Gastrocnemius medialis (tissue), 4 donors: ENCODE data around the gene TRPM4. TPM values are rescaled to one million over a fixed set of nuclear protein-coding genes. Genes with fewer than 3 reads are reported as not detected.

Experiments used
- ATAC-seq, 2 donors: fragments of 150-250 bp; one replicate each; pipeline ENCODE4 v1.9.1; 2016
- DNase-seq, 2 donors: peaks; one replicate each; pipeline ENCODE4 v3.0.0-alpha.2; 2019
- H3K27ac ChIP-seq, 4 donors: fragments of 200-600 bp; sonication (generic); 1 replicate in 1 of 4; 2 replicates in 3 of 4; pipeline ENCODE4 v1.5.1; 2016 to 2018; ENCODE audit warnings: mild to moderate bottlenecking in 2 of 4, moderate library complexity in 1 of 4
- H3K27me3 ChIP-seq, 3 donors: fragments of 200-600 bp; sonication (generic) in 2 of 3; 1 replicate in 1 of 3; 2 replicates in 2 of 3; pipeline versions ENCODE4 v1.5.1 to v1.6.0; 2016 to 2019; ENCODE audit warnings: mild to moderate bottlenecking in 1 of 3, moderate library complexity in 1 of 3
- H3K36me3 ChIP-seq, 2 donors: fragments of 200-600 bp; sonication (generic) in 1 of 2; one replicate each; pipeline ENCODE4 v1.5.1; 2017 to 2018
- H3K4me1 ChIP-seq, 2 donors: fragments of 200-600 bp; sonication (generic) in 1 of 2; one replicate each; pipeline ENCODE4 v1.5.1; 2016 to 2017; ENCODE audit warnings: mild to moderate bottlenecking in 2 of 2
- H3K4me3 ChIP-seq, 4 donors: fragments of 200-600 bp; sonication (generic) in 3 of 4; 1 replicate in 1 of 4; 2 replicates in 3 of 4; pipeline ENCODE4 v1.5.1; 2016 to 2019; ENCODE audit warnings: mild to moderate bottlenecking in 2 of 4
- H3K9me3 ChIP-seq, 3 donors: fragments of 200-600 bp; sonication (generic) in 2 of 3; 1 replicate in 1 of 3; 2 replicates in 2 of 3; pipeline ENCODE4 v1.5.1; 2016 to 2019
- POLR2A ChIP-seq, 2 donors: fragments of 450-650 bp; IDR thresholded peaks; one replicate each; pipeline ENCODE4 v1.6.1; 2017; ENCODE audit warnings: antibody characterized with exemption in 2 of 2, mild to moderate bottlenecking in 2 of 2, moderate library complexity in 2 of 2
- in situ Hi-C, 4 donors: fragments of 200-750 bp; cut with MboI; loops; one replicate each; pipeline versions ENCODE4 v1.15.0 to v1.8.0; 2017; ENCODE audit warnings: low sequenced_read_pairs in 4 of 4
- intact Hi-C: fragments of 100-400 bp; cut with DNase I; formaldehyde crosslinking; loops from one replicate; pipeline ENCODE4 v1.15.1; 2023; ENCODE audit warnings: low total_unique reads
- total RNA-seq, 4 donors: library from RNA; depleted of rRNA; stranded (reverse); fragments of >200 nt; gene quantifications; one replicate each; pipeline versions ENCODE4 v1.1.0 to v1.2.3, GENCODE V29; 2016
- TF ChIP-seq, protein P1 (sequence below), 5 experiments: fragments of 450-650 bp in 3 of 5; fragments of 200-600 bp in 2 of 5; sonication (generic) in 2 of 5; IDR thresholded peaks in 4 of 5; conservative IDR thresholded peaks in 1 of 5; 1 replicate in 4 of 5; 2 replicates in 1 of 5; pipeline ENCODE4 v1.5.1; 2016 to 2019; ENCODE audit warnings: antibody characterized with exemption in 5 of 5, mild to moderate bottlenecking in 3 of 5, moderate library complexity in 3 of 5

Gene TRPM4
- total RNA-seq, 4 donors from 2014 or later: 10.4 to 11.5 (median 11.3) TPM

DNA sequence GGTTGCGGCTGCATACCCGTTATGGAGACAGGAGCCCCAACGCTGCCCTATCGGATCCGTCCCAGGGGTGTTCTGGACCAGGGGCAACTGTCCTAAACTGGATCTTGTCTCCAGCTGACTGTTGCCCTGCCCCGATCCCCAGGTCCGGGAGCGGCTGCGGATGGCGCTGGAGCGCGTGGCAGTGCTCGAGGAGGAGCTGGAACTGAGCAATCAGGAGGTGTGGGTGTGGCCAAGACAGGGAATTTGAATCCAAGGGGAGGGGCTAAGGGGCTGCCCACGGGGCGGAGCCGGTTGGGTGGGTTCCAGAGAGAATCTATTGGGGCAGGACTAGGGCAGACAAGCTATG, 28.4 kb upstream of the TRPM4 start:
- Histone ChIP-seq H3K36me3 (no peaks in the 10 kb centered on the region), H3K27me3 (peaks cover 0 to 5% (median 4%) of the 10 kb centered on the region in 3 donors), H3K4me3 (no peak overlapping the region), H3K9me3 (no peaks in the 10 kb centered on the region), H3K4me1 (peaks cover 15 to 21% of the 10 kb centered on the region in 2 donors), H3K27ac (no peak overlapping the region)
- intact Hi-C loops (loop anchor here (2.0 to 5.0 kb wide), 2 partner anchors 14 to 208 kb away; partner anchors contain the start of gene CD37), in situ Hi-C loops (no loop called here)
- DNase-seq: no peak
- ATAC-seq: no peak
- TF ChIP-seq, protein P1, sequence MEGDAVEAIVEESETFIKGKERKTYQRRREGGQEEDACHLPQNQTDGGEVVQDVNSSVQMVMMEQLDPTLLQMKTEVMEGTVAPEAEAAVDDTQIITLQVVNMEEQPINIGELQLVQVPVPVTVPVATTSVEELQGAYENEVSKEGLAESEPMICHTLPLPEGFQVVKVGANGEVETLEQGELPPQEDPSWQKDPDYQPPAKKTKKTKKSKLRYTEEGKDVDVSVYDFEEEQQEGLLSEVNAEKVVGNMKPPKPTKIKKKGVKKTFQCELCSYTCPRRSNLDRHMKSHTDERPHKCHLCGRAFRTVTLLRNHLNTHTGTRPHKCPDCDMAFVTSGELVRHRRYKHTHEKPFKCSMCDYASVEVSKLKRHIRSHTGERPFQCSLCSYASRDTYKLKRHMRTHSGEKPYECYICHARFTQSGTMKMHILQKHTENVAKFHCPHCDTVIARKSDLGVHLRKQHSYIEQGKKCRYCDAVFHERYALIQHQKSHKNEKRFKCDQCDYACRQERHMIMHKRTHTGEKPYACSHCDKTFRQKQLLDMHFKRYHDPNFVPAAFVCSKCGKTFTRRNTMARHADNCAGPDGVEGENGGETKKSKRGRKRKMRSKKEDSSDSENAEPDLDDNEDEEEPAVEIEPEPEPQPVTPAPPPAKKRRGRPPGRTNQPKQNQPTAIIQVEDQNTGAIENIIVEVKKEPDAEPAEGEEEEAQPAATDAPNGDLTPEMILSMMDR (IDR thresholded peaks at IDR 0.05 in 4 of 5, conservative IDR thresholded peaks at IDR 0.05 in 1 of 5): no peak
- no peak for TF ChIP-seq POLR2A (IDR thresholded peaks at IDR 0.05)

DNA sequence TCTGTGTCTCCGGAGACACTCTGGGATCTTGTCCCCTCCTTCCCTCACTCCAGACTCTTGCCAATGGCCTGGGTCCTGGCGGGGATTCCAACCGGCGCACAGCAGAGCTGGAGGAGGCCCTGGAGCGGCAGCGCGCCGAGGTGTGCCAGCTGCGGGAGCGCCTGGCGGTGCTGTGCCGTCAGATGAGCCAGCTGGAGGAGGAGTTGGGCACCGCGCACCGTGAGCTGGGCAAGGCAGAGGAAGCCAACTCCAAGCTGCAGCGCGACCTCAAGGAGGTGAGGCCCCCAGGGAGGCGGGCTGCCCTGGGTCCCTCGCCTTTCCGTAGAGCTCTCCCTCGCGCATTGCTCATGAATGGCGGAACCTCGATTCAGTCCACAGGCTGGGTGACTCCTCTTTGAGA, 27.3 kb upstream of the TRPM4 start:
- Histone ChIP-seq H3K9me3 (no peaks in the 10 kb centered on the region), H3K27ac (no peak overlapping the region), H3K27me3 (peaks cover 0 to 12% (median 10%) of the 10 kb centered on the region in 3 donors), H3K36me3 (no peaks in the 10 kb centered on the region), H3K4me1 (peaks cover 15 to 24% of the 10 kb centered on the region in 2 donors), H3K4me3 (no peak overlapping the region)
- in situ Hi-C loops: no loop called here
- intact Hi-C loops: no loop called here
- ATAC-seq (no peak), DNase-seq (peak in 1 of 2 donors; percentile 73)
- TF ChIP-seq, protein P1 (IDR thresholded peaks at IDR 0.05 in 4 of 5, conservative IDR thresholded peaks at IDR 0.05 in 1 of 5): no peak
- no peak for TF ChIP-seq POLR2A (IDR thresholded peaks at IDR 0.05)

DNA sequence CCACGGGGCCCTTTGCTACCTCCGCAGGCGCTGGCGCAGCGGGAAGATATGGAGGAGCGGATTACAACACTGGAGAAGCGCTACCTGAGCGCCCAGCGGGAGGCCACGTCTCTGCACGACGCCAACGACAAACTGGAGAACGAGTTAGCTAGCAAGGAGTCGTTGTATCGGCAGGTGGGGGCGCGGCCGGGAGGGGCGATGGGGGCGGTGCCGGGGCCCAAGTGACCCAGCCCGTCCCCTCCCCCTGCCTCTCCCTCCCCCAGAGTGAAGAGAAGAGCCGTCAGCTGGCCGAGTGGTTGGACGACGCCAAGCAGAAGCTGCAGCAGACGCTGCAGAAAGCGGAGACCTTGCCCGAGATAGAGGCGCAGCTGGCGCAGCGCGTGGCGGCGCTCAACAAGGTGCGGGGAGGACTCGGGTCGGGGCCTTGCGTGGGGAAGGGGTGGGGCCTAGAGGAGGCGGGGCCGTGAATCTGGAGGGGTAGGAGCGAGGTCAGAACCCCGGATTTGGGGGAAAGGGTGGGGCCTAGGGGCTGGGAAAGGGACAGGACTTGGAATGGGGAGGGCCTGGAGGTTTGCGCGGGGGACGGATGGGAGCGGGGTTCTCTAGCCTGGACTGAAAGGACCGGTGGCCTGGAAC, 24.5 kb upstream of the TRPM4 start:
- H3K27ac ChIP-seq: peak overlapping the region in 1 of 4 donors; percentile 24
- H3K9me3 ChIP-seq: no peaks in the 10 kb centered on the region
- no peaks in the 10 kb centered on the region for H3K36me3 ChIP-seq
- DNase-seq (no peak), ATAC-seq (peak in 1 of 2 donors; percentile 7)
- H3K4me1 ChIP-seq: peaks cover 15 to 36% of the 10 kb centered on the region in 2 donors
- no peak for TF ChIP-seq POLR2A (IDR thresholded peaks at IDR 0.05)
- TF ChIP-seq, protein P1 (IDR thresholded peaks at IDR 0.05 in 4 of 5, conservative IDR thresholded peaks at IDR 0.05 in 1 of 5): no peak
- H3K27me3 ChIP-seq: peaks cover 0 to 12% (median 12%) of the 10 kb centered on the region in 3 donors
- H3K4me3 ChIP-seq: peak overlapping the region; percentile 21 to 42 (median 34)
- intact Hi-C loops: no loop called here
- in situ Hi-C loops: no loop called here

DNA sequence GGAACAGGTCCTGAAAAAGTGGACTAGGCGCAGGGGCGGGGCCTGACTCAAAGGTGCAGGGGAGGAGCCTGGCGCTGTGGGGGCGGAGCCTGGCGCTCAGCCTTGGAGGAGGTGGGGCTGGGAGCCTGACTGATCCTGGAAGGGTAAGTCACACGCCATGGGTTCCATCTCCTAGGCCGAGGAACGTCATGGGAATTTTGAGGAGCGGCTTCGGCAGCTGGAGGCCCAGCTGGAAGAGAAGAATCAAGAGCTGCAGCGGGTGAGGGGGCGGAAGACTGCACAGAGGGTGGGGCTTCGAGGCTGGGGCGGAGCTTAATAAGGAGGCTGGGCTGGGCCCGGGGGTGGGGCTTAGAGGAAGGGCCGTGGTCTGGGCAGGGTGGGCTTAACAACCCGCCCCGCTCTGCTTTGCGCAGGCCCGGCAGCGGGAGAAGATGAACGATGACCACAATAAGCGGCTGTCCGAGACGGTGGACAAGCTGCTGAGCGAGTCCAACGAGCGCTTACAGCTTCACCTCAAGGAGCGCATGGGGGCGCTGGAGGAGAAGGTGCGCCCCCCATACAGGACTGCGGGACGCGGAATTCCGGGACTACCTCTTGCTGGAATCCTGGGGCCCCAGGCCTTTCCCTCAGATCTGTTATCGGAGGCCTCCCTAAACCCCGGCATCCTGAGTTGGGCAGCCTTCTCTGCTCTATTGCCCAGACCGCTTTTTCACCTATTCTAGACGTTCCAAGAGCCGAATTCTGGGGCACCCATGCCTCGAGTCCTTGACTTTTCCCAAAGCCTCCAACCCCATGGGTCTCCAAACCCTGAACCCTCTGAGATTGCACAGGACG, 23.8 kb upstream of the TRPM4 start:
- in situ Hi-C loops (no loop called here), intact Hi-C loops (no loop called here)
- Histone ChIP-seq H3K27me3 (peaks cover 0 to 12% (median 12%) of the 10 kb centered on the region in 3 donors), H3K4me1 (peaks cover 9 to 30% of the 10 kb centered on the region in 2 donors), H3K9me3 (no peaks in the 10 kb centered on the region), H3K4me3 (peak overlapping the region; percentile 21 to 42 (median 34)), H3K36me3 (no peaks in the 10 kb centered on the region), H3K27ac (peak overlapping the region in 1 of 4 donors; percentile 24)
- no peak for TF ChIP-seq POLR2A (IDR thresholded peaks at IDR 0.05)
- TF ChIP-seq, protein P1 (IDR thresholded peaks at IDR 0.05 in 4 of 5, conservative IDR thresholded peaks at IDR 0.05 in 1 of 5): no peak
- DNase-seq: peak in 1 of 2 donors; percentile 65
- ATAC-seq: peak; percentile 57 to 59
